Omental fat pad (tissue), 4 donors: ENCODE data around the gene CEP135. TPM values are rescaled to one million over a fixed set of nuclear protein-coding genes. Genes with fewer than 3 reads are reported as not detected.
A peak's percentile ranks its signal among the peaks of the same experiment; 100 is the strongest.

Source experiments
- ATAC-seq: fragments of 150-250 bp; one replicate; pipeline ENCODE4 v1.9.1; 2016; ENCODE audit warnings: mild to moderate bottlenecking, moderate library complexity; ENCODE audit not compliant: low FRiP score
- DNase-seq: peaks from one replicate; pipeline ENCODE4 v3.0.0-alpha.2; 2019; ENCODE audit warnings: low spot score
- CTCF ChIP-seq, 3 donors: fragments of 450-650 bp; IDR thresholded peaks; one replicate each; pipeline ENCODE4 v1.5.1; 2016 to 2017; ENCODE audit warnings: antibody characterized with exemption in 3 of 3, mild to moderate bottlenecking in 3 of 3, moderate library complexity in 2 of 3
- total RNA-seq, 4 donors: library from RNA; depleted of rRNA; stranded (reverse); fragments of >200 nt; gene quantifications; one replicate each; pipeline ENCODE4 v1.1.0, GENCODE V29; 2016

CEP135 gene
- total RNA-seq, 4 donors from 2014 or later, result 5.1 to 12.9 (median 8.1) TPM

GRCh38 chr4:56038487-56039162 lies 89.9 kb downstream of the CEP135 start:
- ATAC-seq (no peak), DNase-seq (no peak)
- no peak for TF ChIP-seq CTCF (IDR thresholded peaks at IDR 0.05)

- DNase-seq (no peak), ATAC-seq (no peak)
- TF ChIP-seq CTCF (IDR thresholded peaks at IDR 0.05), result no peak
Observed at GRCh38 chr4:56040842-56041241, 92.1 kb downstream of the CEP135 start.

GRCh38 chr4:56042225-56042624 lies 93.5 kb downstream of the CEP135 start:
- TF ChIP-seq CTCF (IDR thresholded peaks at IDR 0.05), result no peak
- no peak for ATAC-seq
- no peak for DNase-seq

GRCh38 chr4:56048383-56048701 lies 99.6 kb downstream of the CEP135 start:
- DNase-seq (no peak), ATAC-seq (no peak)
- no peak for TF ChIP-seq CTCF (IDR thresholded peaks at IDR 0.05)

- ATAC-seq, result peak; percentile 80
- TF ChIP-seq CTCF (IDR thresholded peaks at IDR 0.05), result no peak
- DNase-seq, result no peak
Observed at GRCh38 chr4:56048702-56049431, 100.1 kb downstream of the CEP135 start.

GRCh38 chr4:56050625-56051024 lies 101.9 kb downstream of the CEP135 start:
- ATAC-seq (no peak), DNase-seq (no peak)
- no peak for TF ChIP-seq CTCF (IDR thresholded peaks at IDR 0.05)
